ENCODE data around the gene ADAMTS10.
"Not testable (repeated sequence)": the region's sequence is repeated elsewhere in the genome, so short reads cannot be mapped to it uniquely, and the experiment has no call there.

The ADAMTS10 gene

DNA sequence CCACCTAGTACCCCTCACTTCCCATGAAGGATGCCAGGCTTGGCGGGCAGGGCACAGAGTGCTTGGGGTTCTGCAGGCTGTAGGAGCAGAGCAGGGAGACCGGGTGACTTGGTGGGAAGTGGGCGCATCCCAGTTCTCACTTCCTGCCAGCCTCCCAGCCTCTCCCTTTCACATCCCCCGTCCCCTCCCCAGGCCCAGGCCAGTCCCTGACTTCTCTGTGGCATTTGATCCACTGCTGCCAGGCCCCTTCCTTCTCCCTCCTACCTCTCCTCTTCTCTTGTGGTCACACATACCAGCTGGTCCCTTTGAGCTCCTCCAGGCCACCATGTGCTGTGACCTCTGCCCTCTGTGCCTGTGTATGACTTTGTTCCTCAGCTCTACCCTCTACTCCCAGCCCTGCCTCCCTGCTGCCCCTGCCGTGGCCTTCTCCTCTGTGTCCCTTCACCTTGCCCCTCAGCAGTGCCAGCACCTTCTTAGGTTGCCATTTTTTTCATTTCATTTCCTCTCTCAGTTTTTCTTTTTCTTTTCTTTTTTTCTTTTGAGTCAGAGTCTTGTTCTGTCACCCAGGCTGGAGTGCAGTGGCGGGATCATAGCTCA, 52.8 kb downstream of the ADAMTS10 start:
- no peak for DNase-seq (ENCODE audit: low spot score)
- TF ChIP-seq CTCF (IDR thresholded peaks at IDR 0.05; ENCODE audit: extremely low read depth, missing control alignments), result no peak

- DNase-seq (ENCODE audit: low spot score), result not testable (repeated sequence)
Measured at GRCh38 chr19:8553729-8554128, 56.8 kb downstream of the ADAMTS10 start.

GRCh38 chr19:8552810-8553209, 57.7 kb downstream of the ADAMTS10 start:
- TF ChIP-seq CTCF (IDR thresholded peaks at IDR 0.05; ENCODE audit: extremely low read depth, missing control alignments), result no peak
- no peak for DNase-seq (ENCODE audit: low spot score)

GRCh38 chr19:8550070-8550469, 60.4 kb downstream of the ADAMTS10 start:
- TF ChIP-seq CTCF (IDR thresholded peaks at IDR 0.05; ENCODE audit: extremely low read depth, missing control alignments), result no peak

DNA sequence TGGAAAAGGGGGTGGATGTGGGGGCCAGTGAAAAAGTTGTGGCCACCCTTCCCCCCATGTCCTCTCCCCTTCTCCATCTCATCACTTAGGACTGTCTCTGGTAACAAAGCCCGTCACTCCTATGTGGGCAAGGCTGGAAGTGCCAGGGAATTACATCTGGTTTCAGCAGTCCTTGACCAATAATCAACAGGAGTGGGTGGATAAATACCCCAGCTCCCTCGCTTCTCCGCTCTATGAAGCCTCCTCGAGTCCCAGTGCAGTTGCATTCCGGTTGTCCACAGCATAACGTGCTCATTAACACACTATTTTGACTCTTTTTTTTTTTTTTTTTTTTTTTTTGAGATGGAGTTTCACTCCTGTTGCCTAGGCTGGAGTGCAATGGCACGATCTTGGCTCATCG, 64.8 kb downstream of the ADAMTS10 start:
- TF ChIP-seq CTCF (IDR thresholded peaks at IDR 0.05; ENCODE audit: extremely low read depth, missing control alignments), result no peak
- DNase-seq (ENCODE audit: low spot score), result no peak

More at GRCh38 chr19:8550070-8550469, 60.4 kb downstream of the ADAMTS10 start:
- DNase-seq (ENCODE audit: low spot score), result no peak

- no peak for DNase-seq (ENCODE audit: low spot score)
- TF ChIP-seq CTCF (IDR thresholded peaks at IDR 0.05; ENCODE audit: extremely low read depth, missing control alignments), result no peak
Measured at GRCh38 chr19:8544168-8544567, 66.3 kb downstream of the ADAMTS10 start.

- no peak for DNase-seq (ENCODE audit: low spot score)
- no peak for TF ChIP-seq CTCF (IDR thresholded peaks at IDR 0.05; ENCODE audit: extremely low read depth, missing control alignments)
Measured at GRCh38 chr19:8539621-8540149, 70.8 kb downstream of the ADAMTS10 start.

GRCh38 chr19:8537099-8537498, 73.4 kb downstream of the ADAMTS10 start:
- no peak for TF ChIP-seq CTCF (IDR thresholded peaks at IDR 0.05; ENCODE audit: extremely low read depth, missing control alignments)
- no peak for DNase-seq (ENCODE audit: low spot score)

All from GM20000 (cell line).